SKM-1 treated with dmso at 0.1 percent for 144 hours (cell line): Measurements from ENCODE around the gene SIPA1.

Source experiments
- DNase-seq: peaks from one replicate; lab custom pipeline; 2025; ENCODE audit not compliant: unreplicated experiment; lab: John Stamatoyannopoulos, UW

The SIPA1 gene

DNA sequence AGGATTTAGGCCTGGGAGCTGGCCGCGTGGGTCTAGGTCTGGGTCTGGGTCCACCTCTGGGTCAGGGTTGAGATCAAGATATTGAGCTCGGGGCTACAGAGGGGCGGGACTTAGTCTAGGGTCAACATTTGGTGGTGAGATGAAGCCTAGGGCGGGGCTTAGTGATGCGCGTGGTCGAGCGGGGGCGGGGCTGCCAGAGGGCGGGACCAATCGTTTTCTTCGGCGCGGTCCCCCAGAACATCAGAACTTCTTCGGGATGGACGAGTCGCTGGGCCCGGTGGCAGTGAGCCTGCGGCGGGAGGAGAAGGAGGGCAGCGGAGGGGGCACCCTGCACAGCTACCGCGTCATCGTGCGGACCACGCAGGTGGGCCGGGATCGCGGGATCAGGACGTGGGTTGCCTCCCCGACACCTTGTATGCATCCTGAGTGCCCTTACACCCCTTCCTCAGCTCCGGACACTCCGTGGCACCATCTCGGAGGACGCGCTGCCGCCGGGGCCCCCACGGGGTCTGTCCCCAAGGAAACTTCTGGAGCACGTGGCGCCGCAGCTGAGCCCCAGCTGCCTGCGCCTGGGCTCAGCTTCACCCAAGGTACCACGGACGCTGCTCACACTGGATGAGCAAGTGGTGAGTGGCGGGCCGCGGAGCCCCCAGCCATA, 4.2 kb downstream of the SIPA1 start:
- no peak for DNase-seq

DNA sequence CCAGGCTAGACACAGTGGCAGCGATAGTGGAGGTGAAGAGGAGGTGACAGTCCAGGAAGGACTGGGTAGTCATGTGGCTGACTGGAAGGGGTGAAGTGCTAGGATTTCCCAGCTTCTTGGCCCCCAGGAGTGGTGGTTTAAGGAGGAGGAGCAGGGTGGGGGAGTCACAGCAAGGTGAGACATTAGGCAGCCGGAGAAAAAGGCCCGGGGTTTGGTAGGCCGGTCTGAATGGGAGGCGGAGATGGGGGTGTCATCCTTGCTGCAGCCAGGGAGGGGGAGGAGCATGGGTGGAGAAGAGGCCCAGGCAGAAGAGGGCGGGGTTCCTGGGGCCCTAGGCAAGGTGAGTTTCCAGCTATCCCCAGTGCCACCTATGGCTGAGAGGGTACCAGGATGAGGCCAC, 6.1 kb downstream of the SIPA1 start:
- DNase-seq = no peak

DNA sequence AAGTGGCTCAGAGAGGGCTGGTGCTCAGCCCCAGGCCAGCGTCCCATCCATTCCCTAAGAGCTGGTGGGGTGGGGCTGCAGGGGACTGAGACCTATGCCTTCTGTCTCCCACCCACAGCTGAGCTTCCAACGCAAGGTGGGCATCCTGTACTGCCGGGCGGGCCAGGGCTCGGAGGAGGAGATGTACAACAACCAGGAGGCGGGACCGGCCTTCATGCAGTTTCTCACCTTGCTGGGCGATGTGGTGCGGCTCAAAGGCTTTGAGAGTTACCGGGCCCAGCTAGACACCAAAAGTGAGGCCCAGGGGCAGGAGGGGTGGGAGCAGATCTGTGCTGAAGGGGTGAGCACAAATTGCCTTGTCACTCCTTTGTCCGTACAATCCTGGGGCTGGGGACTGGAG, 6.9 kb downstream of the SIPA1 start:
- no peak for DNase-seq

DNA sequence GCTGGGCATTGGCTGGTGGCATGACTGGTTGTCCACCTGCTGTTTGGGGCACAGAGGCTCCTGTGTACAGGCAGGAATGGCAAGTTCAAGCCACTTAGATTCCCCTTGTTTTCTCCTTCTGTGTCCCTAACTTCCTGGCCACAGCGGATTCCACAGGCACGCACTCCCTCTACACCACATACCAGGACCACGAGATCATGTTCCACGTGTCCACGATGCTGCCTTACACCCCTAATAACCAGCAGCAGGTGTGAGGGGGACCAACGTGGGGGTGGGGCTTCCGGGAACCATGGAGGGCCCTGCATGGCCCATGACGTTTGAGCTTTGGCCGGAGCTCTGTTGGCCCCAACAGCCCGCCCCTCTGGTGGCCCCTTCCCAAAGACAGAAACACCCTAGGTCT, 7.8 kb downstream of the SIPA1 start:
- DNase-seq = no peak

DNA sequence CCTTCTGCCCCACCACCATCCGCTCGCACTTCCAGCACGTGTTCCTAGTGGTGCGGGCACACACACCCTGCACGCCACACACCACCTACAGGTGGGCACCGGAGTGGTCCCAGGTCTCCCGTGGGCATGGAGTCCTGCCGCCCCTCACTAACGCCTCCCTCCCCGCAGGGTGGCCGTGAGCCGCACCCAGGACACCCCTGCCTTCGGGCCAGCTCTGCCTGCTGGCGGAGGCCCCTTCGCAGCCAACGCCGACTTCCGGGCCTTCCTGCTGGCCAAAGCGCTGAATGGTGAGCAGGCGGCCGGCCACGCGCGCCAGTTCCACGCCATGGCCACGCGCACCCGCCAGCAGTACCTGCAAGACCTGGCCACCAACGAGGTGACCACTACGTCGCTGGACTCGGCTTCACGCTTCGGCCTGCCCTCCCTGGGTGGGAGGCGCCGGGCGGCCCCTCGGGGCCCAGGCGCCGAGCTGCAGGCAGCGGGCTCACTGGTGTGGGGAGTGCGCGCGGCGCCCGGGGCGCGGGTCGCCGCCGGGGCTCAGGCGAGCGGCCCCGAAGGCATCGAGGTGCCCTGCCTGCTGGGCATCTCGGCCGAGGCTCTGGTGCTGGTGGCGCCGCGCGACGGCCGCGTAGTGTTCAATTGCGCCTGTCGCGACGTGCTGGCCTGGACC, 8.5 kb downstream of the SIPA1 start:
- DNase-seq = no peak

DNA sequence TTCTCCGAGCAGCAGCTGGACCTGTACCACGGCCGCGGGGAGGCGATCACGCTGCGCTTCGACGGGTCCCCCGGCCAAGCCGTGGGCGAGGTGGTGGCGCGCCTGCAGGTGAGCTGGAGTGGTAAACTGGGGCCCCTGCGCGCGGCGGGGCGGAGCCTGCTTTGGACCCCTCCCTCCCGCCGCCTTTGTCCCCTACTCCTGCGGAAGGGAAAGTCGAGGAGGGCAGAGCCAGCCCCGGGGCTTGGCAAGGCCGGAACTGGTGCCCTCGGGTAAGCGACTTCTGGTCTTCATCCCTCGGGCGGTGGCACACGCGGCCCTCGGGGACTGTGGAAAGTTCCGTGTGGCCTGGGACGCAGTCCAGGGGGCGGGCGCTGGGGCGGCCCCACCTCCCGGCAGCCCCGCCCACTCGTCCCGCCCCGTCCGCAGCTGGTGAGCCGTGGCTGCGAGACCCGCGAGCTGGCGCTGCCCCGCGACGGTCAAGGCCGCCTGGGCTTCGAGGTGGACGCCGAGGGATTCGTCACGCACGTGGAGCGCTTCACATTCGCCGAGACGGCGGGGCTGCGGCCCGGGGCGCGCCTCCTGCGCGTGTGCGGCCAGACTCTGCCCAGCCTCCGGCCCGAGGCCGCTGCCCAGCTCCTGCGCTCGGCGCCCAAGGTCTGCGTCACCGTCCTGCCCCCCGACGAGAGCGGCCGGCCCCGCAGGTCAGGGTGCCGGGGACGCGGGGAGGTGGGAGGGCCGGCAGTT, 9.2 kb downstream of the SIPA1 start:
- no peak for DNase-seq

DNA sequence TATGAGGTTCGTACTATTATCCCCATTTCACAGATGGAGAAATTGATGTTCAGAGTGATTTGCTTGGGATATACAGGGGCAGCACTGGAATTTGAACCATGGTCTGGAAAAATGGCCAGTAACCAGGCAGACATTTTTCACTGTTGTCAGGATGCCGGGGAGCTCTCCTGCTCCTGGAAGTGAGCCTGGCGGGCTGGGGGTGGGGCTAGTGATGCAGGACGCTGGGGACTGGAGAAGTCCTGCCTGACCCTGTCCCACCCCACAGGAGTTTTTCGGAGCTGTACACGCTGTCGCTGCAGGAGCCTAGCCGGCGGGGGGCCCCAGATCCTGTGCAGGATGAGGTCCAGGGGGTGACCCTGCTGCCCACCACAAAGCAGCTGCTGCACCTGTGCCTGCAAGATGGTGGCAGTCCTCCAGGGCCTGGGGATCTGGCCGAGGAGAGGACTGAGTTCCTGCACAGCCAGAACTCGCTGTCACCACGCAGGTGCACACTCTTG, 11.1 kb downstream of the SIPA1 start:
- no peak for DNase-seq

DNA sequence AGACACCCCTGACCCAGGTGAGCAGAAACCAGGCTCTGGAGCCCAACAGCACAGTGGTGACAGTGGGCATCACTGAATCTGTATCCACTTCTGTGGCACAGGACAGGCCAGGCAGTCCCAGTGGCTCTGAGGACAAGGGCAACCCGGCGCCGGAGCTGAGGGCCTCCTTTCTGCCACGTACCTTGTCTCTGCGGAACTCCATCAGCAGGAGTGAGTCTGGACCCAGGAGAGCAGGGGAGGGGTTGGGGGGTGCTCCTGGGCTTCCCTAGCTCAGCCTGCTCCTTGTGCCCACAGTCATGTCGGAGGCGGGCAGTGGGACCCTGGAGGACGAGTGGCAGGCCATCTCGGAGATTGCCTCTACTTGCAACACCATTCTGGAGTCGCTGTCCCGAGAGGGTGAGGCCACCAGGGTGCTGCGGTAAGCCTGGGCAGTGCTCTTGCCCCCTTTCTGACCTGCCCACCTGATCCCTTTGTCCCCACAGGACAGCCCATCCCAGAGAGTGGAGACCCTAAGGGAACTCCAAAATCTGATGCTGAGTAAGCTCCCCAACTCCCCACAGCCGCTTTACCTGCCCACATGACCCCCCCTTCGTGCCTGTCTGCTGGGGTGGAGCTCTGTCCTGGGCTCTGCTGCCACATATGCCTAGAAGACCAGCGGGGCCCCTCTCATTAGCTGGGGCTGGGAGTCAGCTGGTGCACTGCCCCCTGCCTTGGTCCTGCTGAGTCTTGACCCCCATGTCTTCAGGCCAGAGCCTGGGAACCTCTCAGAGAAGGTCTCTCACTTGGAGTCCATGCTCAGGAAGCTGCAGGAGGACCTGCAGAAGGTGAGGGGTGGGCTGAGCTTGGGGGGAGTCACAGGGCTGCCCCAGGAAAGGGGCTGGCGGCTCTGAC, 12.0 kb downstream of the SIPA1 start:
- no peak for DNase-seq

DNA sequence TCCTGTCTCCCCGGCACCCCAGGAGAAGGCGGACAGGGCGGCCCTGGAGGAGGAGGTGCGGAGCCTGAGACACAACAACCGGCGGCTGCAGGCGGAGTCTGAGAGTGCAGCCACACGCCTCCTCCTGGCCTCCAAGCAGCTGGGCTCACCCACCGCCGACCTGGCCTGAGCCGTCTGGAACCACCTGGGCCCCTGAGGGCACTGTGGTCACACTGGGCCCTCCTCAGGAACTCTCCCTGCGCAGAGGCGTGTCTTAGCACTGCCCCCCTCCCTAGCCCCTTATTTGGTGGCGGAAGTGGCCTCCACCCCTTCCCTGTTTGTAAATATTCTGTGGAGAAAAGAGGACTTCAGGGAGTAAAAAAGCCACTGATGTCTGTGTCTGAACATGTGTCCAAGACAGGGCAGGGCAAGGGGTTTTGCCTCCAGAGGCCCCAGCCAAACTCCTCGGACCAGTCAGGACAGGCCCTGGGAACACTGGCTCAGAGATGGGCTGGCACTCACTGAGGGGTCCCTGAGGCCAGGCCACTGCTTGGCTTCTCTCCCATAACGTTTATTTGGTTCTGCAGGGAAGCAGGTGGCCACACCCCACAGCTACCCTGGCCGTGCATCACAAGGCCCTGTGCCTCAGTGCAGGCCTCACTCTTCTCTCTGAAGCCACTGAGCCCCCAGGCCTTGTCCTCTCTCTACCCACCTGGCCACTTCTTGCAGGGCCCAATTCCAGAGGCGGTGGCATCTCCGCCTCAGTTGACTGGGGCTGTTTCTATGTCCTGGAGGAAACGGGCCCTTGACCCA, 12.8 kb downstream of the SIPA1 start:
- DNase-seq = no peak

DNA sequence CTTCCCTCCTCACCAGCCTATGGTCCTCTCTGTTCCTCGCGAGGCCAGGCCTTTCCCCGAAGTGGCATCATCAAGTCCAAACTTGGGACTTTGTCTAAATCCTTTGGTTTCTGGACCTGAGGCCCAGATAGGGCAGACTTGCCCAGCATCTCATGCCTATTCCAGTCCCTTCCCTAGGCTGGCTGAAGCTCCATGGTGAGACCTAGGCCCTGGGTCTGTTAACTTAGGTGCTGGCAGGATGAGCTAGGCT, 13.4 kb downstream of the SIPA1 start:
- DNase-seq = no peak

DNA sequence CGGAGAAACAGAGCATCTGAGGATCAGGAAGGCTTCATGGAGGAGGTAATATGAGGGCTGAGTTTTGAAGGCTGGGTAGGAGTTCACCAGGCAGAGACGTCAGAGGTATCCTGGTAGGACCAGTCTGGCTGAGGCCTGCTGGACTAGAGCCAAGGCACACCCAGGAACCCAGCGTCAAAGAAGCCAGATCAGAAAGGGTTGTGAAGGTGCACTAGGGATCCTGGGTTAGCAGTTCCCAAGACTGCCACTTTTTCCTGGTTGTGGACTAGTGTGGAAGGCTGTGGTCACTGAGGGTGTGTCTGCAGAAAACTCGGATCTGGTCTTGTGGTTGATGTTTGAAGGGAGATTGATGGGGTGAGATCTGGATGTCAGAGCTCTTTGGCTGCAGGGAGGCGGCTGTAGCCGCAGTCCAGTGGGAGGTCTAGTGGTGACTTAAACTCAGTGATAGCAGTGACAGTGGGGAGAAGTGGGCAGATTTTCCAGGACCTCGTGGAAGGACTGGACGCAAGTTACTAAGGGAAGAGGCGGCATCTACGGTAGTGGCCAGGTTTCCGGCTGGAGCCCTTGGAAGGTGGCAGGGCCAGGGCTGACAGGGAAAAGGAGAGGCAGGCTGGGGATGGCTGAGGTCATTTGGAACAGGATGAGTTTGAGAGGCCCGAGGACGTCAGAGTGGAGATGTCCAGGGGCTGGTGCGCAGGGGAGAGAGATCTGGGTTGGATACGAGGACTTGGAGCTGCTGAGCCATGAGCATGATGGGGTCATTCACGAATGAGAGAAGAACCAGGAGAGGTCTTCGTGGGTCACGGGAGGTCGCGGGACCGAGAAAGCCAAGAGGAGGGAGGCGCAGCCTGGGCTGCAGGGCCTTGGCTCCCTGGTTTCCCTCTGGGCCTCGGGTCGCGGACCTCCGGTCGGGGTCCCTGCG, 13.9 kb downstream of the SIPA1 start:
- DNase-seq = no peak

DNA sequence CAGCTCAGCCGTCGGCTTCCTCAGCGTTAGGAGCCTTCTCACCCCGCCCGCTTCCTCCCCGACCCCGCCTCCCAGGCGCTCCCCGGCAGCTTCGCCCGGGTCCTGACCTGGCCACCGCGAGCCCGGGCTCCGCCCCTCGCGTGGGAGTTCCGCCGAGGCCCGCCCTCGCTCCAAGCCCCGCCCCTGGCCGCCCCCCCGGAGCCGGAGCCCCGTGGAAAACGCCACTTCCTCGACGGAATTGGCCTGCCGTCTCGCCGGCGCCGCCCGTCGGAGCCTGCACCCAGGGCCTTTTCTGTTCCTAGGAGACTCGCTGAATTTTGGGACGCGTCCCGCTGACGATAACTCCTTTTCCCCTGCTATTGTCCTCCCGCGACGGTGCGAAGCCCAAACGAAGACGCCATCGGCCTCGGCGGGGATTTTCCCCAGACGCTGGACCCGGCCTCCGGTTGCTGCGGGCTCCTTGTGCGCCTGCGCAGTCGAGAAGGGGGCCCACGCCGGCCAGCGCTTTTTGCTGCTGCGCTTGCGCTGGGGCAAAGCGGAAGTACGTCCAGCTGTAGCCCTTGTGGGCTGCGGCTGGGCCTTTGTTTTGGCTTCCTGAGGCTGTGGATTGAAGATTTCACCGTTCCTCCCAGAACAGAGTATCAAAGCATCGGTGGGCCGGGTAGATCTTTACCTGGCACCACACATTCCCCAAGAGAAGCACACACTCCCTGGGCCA, 14.8 kb downstream of the SIPA1 start:
- peak; percentile 87 for DNase-seq

DNA sequence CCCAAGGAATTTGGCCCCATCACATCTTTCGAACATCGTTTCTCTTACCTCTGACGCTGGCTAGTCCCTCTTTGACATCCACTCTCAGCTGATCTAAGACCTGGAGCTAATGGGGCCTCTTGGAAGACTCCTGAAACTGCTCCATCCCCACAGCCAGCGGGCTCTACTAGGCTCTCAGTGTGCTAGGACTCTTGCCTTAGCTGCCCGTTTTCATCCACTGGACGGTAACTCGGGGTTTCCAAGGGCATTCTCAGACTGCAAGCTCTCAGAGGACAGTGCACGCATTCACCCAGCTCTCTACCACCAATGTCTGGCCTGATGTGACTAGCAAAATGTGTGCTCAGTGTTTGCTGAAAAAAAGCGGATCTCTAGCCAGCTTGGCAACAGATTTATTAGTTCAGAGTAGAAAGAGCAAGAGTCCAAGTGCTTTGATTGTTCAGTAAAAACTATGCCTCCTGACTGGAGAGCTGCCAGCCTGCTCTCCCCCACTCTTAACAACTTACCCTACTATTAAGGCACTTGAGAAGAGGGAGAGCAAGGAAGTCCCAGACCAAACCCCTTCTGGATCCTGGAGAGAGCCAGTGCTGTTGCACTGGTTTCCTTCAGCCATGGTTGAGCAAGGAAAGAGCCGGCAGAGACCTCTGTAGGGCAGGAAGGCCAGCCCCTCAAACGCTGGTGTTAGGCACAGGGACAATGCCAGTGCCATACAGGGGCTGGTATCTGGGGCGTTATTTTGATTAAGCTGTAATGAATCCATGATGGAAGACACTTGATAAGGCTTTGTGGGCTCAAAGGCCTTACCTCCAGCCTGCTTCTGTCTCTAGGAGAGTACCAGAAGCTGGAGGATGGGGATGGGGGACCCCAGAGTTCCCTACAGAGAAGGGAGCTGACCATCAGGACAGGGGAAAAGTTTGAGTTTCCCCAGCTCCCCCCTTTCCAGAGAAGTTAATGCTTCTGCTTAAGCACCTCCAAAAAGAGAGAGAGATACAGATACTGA, 15.6 kb downstream of the SIPA1 start:
- no peak for DNase-seq

DNA sequence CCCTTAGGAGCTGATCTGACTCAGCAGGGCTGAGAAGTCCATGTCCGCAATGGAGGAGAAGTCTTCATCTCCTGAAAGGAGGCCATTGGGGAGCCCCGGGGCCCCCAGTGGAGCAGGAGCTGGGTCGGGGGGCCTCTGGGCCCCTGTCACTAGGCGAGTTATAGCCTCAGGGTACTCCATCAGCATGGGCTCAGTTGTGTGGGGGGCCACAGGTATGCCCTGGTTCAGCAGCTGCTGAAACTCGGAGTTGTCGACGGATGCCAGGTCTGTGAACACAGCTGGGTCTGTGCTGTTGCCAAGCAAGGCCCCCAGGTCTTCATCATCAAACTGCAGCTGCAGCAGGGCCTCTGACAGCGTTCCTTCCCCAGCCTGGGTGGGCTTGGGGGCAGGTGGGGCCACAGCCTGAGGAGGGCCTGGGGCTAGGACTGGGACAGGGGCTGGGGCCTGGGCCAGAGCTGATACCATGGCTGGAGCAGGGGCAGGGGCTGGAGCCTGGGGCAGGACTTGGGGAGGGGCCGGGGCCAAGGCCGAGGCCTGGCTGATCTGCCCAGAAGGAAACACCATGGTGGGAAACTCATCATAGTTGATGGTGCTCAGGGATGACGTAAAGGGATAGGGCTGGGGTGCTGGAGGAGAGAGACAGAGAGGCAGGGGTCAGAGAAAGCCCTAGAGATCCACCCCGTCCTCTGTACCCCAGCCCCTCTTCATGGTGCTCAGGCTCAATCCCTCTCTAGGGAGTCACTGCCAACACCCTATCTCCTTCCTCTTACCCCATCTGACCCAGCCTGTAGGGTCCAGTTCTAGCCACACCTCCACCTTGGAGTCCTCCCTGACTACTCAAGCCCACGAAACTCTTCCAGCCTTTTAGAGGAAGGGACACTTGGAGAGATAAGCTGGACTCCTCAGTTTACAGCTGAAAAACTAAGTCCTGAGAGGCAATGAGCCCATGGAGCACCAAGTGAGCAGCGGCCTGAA, 16.8 kb downstream of the SIPA1 start:
- no peak for DNase-seq

DNA sequence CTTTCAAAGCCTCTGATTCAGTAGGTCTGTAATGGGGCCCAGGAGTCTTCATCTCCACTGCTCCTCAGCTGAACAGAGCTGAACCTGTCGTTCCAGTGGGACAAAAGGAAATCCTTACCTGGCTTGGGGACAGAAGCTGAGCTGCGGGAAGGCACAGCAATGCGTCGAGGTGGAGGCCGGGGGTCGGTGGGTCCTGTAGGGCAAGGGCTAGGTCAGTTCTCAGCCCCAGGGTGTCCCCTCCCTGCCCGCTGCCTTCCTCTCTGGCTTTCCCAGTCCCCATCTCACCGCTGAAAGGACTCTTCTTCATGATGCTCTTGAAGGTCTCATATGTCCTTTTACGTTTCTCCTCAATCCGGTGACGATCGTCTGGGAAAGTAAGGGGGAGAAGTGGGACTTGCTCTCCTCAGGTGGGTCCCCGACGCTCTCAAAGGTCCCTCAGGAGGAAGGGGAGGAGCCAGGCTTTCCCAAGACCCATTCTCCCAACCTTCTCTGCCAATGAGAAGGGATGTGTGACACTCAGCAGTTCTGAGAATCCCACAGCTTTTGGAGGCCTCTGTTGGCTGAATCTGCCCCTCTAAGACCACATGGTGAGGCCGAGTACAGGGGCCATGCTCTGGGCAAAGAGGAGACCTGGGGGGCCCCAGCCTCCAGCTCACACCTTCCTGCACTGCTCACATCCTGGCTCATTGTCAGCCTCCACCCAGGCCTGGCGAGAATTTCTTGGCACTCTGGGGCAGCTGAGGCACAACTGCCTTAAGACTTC, 17.9 kb downstream of the SIPA1 start:
- DNase-seq = no peak

DNA sequence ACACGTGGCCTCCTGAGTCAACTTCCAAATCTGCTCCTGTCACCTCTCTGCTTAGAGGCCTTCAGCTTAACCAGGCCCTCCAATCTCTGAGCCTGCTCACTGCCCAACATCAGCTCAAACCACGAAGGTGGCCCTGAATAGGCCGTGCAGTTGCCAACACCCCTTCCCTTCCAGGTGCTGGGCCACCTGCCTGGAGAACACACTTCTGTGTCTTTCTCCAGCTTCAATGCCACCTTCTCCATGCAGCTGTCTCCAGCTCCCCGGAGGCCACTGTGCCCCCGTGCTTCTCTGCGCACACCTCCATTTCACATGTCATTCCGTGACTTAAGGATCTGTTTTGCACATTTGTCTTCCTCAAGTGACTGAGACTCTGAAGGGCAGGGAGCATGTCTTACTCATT, 19.5 kb downstream of the SIPA1 start:
- DNase-seq = no peak
